ENCODE results near the gene TUBB2B.

The TUBB2B gene

GRCh38 chr6:3227363-3228045 is at the start of gene TUBB2B:
TSS of gene TUBB2B (minus strand) at chr6:3227653. CDS start at chr6:3227543, 110 bp downstream.
- DNase-seq, result peak; percentile 50

GRCh38 chr6:3277251-3277650 is 49.8 kb upstream of the TUBB2B start:
- no peak for DNase-seq

- DNase-seq, result no peak
Measured at GRCh38 chr6:3276174-3277167, 49.0 kb upstream of the TUBB2B start.

- no peak for DNase-seq
Measured at GRCh38 chr6:3273707-3274521, 46.5 kb upstream of the TUBB2B start.

GRCh38 chr6:3272911-3273547 is 45.6 kb upstream of the TUBB2B start:
- DNase-seq, result no peak

GRCh38 chr6:3271756-3272155 is 44.3 kb upstream of the TUBB2B start:
- DNase-seq, result no peak

GRCh38 chr6:3270258-3270657 is 42.8 kb upstream of the TUBB2B start:
- DNase-seq, result no peak

GRCh38 chr6:3269281-3269975 is 42.0 kb upstream of the TUBB2B start:
- no peak for DNase-seq

- DNase-seq, result no peak
Measured at GRCh38 chr6:3268680-3269079, 41.2 kb upstream of the TUBB2B start.

GRCh38 chr6:3267162-3267561 is 39.7 kb upstream of the TUBB2B start:
- DNase-seq, result no peak

- no peak for DNase-seq
Measured at GRCh38 chr6:3266170-3266569, 38.7 kb upstream of the TUBB2B start.

- DNase-seq, result no peak
Measured at GRCh38 chr6:3265671-3266070, 38.2 kb upstream of the TUBB2B start.

GRCh38 chr6:3264356-3264755 is 36.9 kb upstream of the TUBB2B start:
- no peak for DNase-seq

GRCh38 chr6:3263096-3263495 is 35.6 kb upstream of the TUBB2B start:
- DNase-seq, result no peak

- DNase-seq, result no peak
Measured at GRCh38 chr6:3261921-3262320, 34.5 kb upstream of the TUBB2B start.

GRCh38 chr6:3261518-3261820 is 34.0 kb upstream of the TUBB2B start:
- DNase-seq, result no peak

- DNase-seq, result no peak
Measured at GRCh38 chr6:3260772-3261517, 33.5 kb upstream of the TUBB2B start.

- DNase-seq, result no peak
Measured at GRCh38 chr6:3260296-3260695, 32.8 kb upstream of the TUBB2B start.

- peak; percentile 5 for DNase-seq
Measured at GRCh38 chr6:3259491-3259958, 32.1 kb upstream of the TUBB2B start.

GRCh38 chr6:3258720-3259490 is 31.5 kb upstream of the TUBB2B start, which contains the start of gene PSMG4:
TSS of gene PSMG4 (plus strand) at chr6:3258947. CDS start at chr6:3259023, 76 bp downstream.
- peak; percentile 39 for DNase-seq

Data from DMS79 treated with DMSO at 0.1 percent for 48 hours (cell line).